PFSK-1 (cell line): ENCODE data around the gene TDRD3.

ENCODE experiments used
- FOXP2 ChIP-seq: optimal IDR thresholded peaks from 2 replicates; pipeline ENCODE3; 2011; ENCODE audit warnings: borderline replicate concordance, control low read depth, inconsistent platforms; ENCODE audit not compliant: insufficient read depth; ENCODE audit errors: extremely low read length, extremely low read depth
- POLR2AphosphoS5 ChIP-seq: IDR thresholded peaks from 2 replicates; pipeline ENCODE4 v1.6.1; 2012; ENCODE audit warnings: low read depth, mild to moderate bottlenecking, control low read depth, low read length, moderate library complexity
- SIN3A ChIP-seq: IDR thresholded peaks from 2 replicates; pipeline ENCODE4 v1.6.1; 2012; ENCODE audit warnings: mild to moderate bottlenecking, low read length, moderate library complexity, borderline replicate concordance; ENCODE audit not compliant: insufficient read depth
- TAF1 ChIP-seq: IDR thresholded peaks from 2 replicates; pipeline ENCODE4 v1.6.1; 2012; ENCODE audit warnings: low read length, control low read depth, borderline replicate concordance; ENCODE audit not compliant: insufficient read depth
- TF ChIP-seq, protein P1 (sequence below), 2 experiments: IDR thresholded peaks; 2 replicates each; pipeline versions ENCODE4 v1.6.1 to v1.8.0; 2011 to 2012; ENCODE audit warnings: low read depth in 2 of 2, low read length in 2 of 2, control low read depth in 1 of 2, inconsistent platforms in 1 of 2, mild to moderate bottlenecking in 1 of 2, moderate library complexity in 1 of 2; ENCODE audit not compliant: insufficient read depth in 1 of 2

Gene TDRD3

DNA sequence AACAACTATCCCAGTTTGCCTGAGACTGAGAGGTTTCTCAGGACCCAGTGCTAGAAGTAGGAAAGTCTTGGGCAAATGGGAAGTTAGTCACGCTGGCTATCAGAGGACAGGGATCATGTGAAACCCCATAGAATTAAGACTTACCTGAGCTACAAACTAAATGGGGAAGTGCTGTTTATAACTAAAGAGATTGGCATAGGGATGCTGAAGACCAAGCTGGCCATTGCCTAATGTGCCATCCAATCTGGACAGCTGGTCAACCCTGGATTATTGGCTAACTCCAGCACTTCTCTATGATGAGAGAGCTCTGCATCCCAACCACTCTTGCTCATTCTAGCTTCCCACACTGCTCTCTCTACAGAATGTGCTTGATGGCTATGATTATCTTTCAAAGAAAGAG lies 216.1 kb downstream of the TDRD3 start:
- TF ChIP-seq POLR2AphosphoS5, result no peak
- TF ChIP-seq, protein P1, sequence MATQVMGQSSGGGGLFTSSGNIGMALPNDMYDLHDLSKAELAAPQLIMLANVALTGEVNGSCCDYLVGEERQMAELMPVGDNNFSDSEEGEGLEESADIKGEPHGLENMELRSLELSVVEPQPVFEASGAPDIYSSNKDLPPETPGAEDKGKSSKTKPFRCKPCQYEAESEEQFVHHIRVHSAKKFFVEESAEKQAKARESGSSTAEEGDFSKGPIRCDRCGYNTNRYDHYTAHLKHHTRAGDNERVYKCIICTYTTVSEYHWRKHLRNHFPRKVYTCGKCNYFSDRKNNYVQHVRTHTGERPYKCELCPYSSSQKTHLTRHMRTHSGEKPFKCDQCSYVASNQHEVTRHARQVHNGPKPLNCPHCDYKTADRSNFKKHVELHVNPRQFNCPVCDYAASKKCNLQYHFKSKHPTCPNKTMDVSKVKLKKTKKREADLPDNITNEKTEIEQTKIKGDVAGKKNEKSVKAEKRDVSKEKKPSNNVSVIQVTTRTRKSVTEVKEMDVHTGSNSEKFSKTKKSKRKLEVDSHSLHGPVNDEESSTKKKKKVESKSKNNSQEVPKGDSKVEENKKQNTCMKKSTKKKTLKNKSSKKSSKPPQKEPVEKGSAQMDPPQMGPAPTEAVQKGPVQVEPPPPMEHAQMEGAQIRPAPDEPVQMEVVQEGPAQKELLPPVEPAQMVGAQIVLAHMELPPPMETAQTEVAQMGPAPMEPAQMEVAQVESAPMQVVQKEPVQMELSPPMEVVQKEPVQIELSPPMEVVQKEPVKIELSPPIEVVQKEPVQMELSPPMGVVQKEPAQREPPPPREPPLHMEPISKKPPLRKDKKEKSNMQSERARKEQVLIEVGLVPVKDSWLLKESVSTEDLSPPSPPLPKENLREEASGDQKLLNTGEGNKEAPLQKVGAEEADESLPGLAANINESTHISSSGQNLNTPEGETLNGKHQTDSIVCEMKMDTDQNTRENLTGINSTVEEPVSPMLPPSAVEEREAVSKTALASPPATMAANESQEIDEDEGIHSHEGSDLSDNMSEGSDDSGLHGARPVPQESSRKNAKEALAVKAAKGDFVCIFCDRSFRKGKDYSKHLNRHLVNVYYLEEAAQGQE (IDR thresholded peaks at IDR 0.05; ENCODE audit: insufficient read depth in 1 of 2, low read depth in 2 of 2, low read length in 2 of 2), result no peak
- TF ChIP-seq SIN3A, result no peak
- no peak for TF ChIP-seq TAF1
- TF ChIP-seq FOXP2, result no peak

- no peak for TF ChIP-seq SIN3A
- no peak for TF ChIP-seq POLR2AphosphoS5
- TF ChIP-seq, protein P1 (IDR thresholded peaks at IDR 0.05; ENCODE audit: insufficient read depth in 1 of 2, low read depth in 2 of 2, low read length in 2 of 2), result no peak
- no peak for TF ChIP-seq TAF1
- no peak for TF ChIP-seq FOXP2
Measured at GRCh38 chr13:60617991-60618733, 221.1 kb downstream of the TDRD3 start.

- TF ChIP-seq SIN3A (no peak), TAF1 (no peak), FOXP2 (no peak), POLR2AphosphoS5 (no peak)
- TF ChIP-seq, protein P1 (IDR thresholded peaks at IDR 0.05; ENCODE audit: insufficient read depth in 1 of 2, low read depth in 2 of 2, low read length in 2 of 2), result no peak
Measured at GRCh38 chr13:60619461-60619860, 222.4 kb downstream of the TDRD3 start.

- TF ChIP-seq POLR2AphosphoS5 (no peak), FOXP2 (no peak)
- TF ChIP-seq, protein P1 (IDR thresholded peaks at IDR 0.05; ENCODE audit: insufficient read depth in 1 of 2, low read depth in 2 of 2, low read length in 2 of 2), result no peak
Measured at GRCh38 chr13:60620611-60621395, 223.8 kb downstream of the TDRD3 start.
